Measurements from ENCODE around the gene RB1. TPM values are rescaled to one million over a fixed set of nuclear protein-coding genes. Genes with fewer than 3 reads are reported as not detected.

RB1 gene
- total and polyA plus RNA-seq, 2 donors (not counting 3 experiments of a cell fraction or from before 2014, with no cell fraction given): 8.0 to 41.2 TPM

GRCh38 chr13:48486836-48487235 lies 183.3 kb downstream of the RB1 start:
- ChIA-PET POLR2A (no interaction called here), CTCF (interaction anchor here (1.5 kb wide), 1 partner anchor 153 kb away, joined by 4 read pairs; no protein-coding TSS in a partner anchor)
- DNase-seq (ENCODE audit: low read depth, low spot score) (no peak), FAIRE-seq (no peak)
- intact Hi-C loops (cut with micrococcal nuclease): no loop called here
- H3K4me3 ChIP-seq (replicated peaks in 1 of 3; ENCODE audit: insufficient read depth in 1 of 3, low read depth in 1 of 3, low read length in 3 of 3): no peak overlapping the region
- no peaks in the 10 kb centered on the region for H3K36me3 ChIP-seq (ENCODE audit: control insufficient read depth in 2 of 2, extremely low read depth in 1 of 2, insufficient read depth in 2 of 2, low read length in 2 of 2)
- H2AFZ ChIP-seq (ENCODE audit: low read depth, low read length): no peak overlapping the region
- H3K9ac ChIP-seq (replicated peaks; ENCODE audit: extremely low read depth, insufficient read depth, low read length): no peak overlapping the region
- TF ChIP-seq JUN (IDR thresholded peaks at IDR 0.05; ENCODE audit: borderline replicate concordance, insufficient read depth, insufficient read length, low read depth) (no peak), GATA2 (IDR thresholded peaks at IDR 0.05; ENCODE audit: insufficient read depth, insufficient read length, low read depth, low read length) (no peak), MYC (IDR thresholded peaks at IDR 0.05; ENCODE audit: low read depth, low read length) (no peak)
- TF ChIP-seq, protein P1, sequence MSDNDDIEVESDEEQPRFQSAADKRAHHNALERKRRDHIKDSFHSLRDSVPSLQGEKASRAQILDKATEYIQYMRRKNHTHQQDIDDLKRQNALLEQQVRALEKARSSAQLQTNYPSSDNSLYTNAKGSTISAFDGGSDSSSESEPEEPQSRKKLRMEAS (IDR thresholded peaks at IDR 0.05; ENCODE audit: insufficient read depth, insufficient read length): no peak
- no peaks in the 10 kb centered on the region for H3K9me1 ChIP-seq (replicated peaks; ENCODE audit: control insufficient read depth, extremely low read depth, insufficient read depth, low read length)
- H3K4me2 ChIP-seq (ENCODE audit: insufficient read depth, low read length): no peak overlapping the region
- H3K79me2 ChIP-seq (ENCODE audit: control insufficient read depth, insufficient read depth, low read length): no peaks in the 10 kb centered on the region
- no peaks in the 10 kb centered on the region for H4K20me1 ChIP-seq (replicated peaks; ENCODE audit: control insufficient read depth, extremely low read depth, insufficient read depth, low read length)
- H3K27ac ChIP-seq (ENCODE audit: insufficient read depth, low read depth, low read length): no peak overlapping the region
- H3K27me3 ChIP-seq (ENCODE audit: control insufficient read depth in 2 of 2, insufficient read depth in 2 of 2, low read length in 2 of 2): no peaks in the 10 kb centered on the region
- no peaks in the 10 kb centered on the region for H3K9me3 ChIP-seq (replicated peaks; ENCODE audit: control insufficient read depth, insufficient read depth, low read length)
- BruUV-seq (replicated peaks): no TSS peak
- H3K4me1 ChIP-seq (ENCODE audit: control insufficient read depth, extremely low read depth, insufficient read depth, low read length): peaks cover 6% of the 10 kb centered on the region
- dilution Hi-C loops (cut with MboI; ENCODE audit: extremely low pct_ligation_motif_present, low sequenced_read_pairs): no loop called here

DNA sequence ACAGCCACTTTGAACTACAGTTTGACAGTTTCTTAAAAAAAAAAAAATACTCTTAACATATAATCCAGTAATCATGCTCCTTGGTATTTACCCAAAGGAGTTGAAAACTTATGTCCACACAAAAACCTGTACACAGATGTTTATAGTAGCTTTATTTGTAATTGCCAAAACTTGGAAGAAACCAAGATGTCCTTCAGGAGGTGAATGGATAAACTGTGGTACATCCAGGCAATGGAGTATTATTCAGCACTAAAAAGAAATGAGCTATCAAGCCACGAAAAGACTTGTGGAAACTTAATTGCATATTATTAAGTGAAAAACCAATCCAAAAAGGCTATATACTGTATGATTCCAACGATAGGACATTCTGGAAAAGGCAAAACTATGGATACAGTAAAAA lies 184.4 kb downstream of the RB1 start:
- H3K27me3 ChIP-seq (ENCODE audit: control insufficient read depth in 2 of 2, insufficient read depth in 2 of 2, low read length in 2 of 2): no peaks in the 10 kb centered on the region

More for the DNA sequence above, 184.4 kb downstream of the RB1 start:
- Histone ChIP-seq H3K9me1 (replicated peaks; ENCODE audit: control insufficient read depth, extremely low read depth, insufficient read depth, low read length) (no peaks in the 10 kb centered on the region), H3K4me1 (ENCODE audit: control insufficient read depth, extremely low read depth, insufficient read depth, low read length) (peaks cover 17% of the 10 kb centered on the region), H3K4me2 (ENCODE audit: insufficient read depth, low read length) (no peak overlapping the region), H2AFZ (ENCODE audit: low read depth, low read length) (no peak overlapping the region), H4K20me1 (replicated peaks; ENCODE audit: control insufficient read depth, extremely low read depth, insufficient read depth, low read length) (no peaks in the 10 kb centered on the region), H3K36me3 (ENCODE audit: control insufficient read depth in 2 of 2, extremely low read depth in 1 of 2, insufficient read depth in 2 of 2, low read length in 2 of 2) (no peaks in the 10 kb centered on the region), H3K79me2 (ENCODE audit: control insufficient read depth, insufficient read depth, low read length) (no peaks in the 10 kb centered on the region), H3K27ac (ENCODE audit: insufficient read depth, low read depth, low read length) (no peak overlapping the region), H3K9me3 (replicated peaks; ENCODE audit: control insufficient read depth, insufficient read depth, low read length) (no peaks in the 10 kb centered on the region), H3K4me3 (replicated peaks in 1 of 3; ENCODE audit: insufficient read depth in 1 of 3, low read depth in 1 of 3, low read length in 3 of 3) (no peak overlapping the region), H3K9ac (replicated peaks; ENCODE audit: extremely low read depth, insufficient read depth, low read length) (no peak overlapping the region)
- intact Hi-C loops (cut with micrococcal nuclease): no loop called here
- no peak for DNase-seq (ENCODE audit: low read depth, low spot score)
- no peak for FAIRE-seq
- dilution Hi-C loops (cut with MboI; ENCODE audit: extremely low pct_ligation_motif_present, low sequenced_read_pairs): no loop called here
- POLR2A ChIA-PET: no interaction called here
- no peak for TF ChIP-seq POLR2A (IDR thresholded peaks at IDR 0.05; ENCODE audit: low read depth, low read length)
- TF ChIP-seq, protein P1 (IDR thresholded peaks at IDR 0.05; ENCODE audit: insufficient read depth, insufficient read length): no peak
- TF ChIP-seq EZH2 (IDR thresholded peaks at IDR 0.05; ENCODE audit: borderline replicate concordance, low read depth, low read length, severe bottlenecking): no peak
- TF ChIP-seq POLR2AphosphoS5 (IDR thresholded peaks at IDR 0.05; ENCODE audit: insufficient read depth, low read depth, low read length): no peak
- TF ChIP-seq, protein P2, sequence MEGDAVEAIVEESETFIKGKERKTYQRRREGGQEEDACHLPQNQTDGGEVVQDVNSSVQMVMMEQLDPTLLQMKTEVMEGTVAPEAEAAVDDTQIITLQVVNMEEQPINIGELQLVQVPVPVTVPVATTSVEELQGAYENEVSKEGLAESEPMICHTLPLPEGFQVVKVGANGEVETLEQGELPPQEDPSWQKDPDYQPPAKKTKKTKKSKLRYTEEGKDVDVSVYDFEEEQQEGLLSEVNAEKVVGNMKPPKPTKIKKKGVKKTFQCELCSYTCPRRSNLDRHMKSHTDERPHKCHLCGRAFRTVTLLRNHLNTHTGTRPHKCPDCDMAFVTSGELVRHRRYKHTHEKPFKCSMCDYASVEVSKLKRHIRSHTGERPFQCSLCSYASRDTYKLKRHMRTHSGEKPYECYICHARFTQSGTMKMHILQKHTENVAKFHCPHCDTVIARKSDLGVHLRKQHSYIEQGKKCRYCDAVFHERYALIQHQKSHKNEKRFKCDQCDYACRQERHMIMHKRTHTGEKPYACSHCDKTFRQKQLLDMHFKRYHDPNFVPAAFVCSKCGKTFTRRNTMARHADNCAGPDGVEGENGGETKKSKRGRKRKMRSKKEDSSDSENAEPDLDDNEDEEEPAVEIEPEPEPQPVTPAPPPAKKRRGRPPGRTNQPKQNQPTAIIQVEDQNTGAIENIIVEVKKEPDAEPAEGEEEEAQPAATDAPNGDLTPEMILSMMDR (IDR thresholded peaks at IDR 0.05; ENCODE audit: extremely low read depth in 1 of 2, insufficient read depth in 1 of 2, low read depth in 1 of 2, low read length in 2 of 2): no peak
- TF ChIP-seq JUN (IDR thresholded peaks at IDR 0.05; ENCODE audit: borderline replicate concordance, insufficient read depth, insufficient read length, low read depth): no peak
- no peak for TF ChIP-seq GATA2 (IDR thresholded peaks at IDR 0.05; ENCODE audit: insufficient read depth, insufficient read length, low read depth, low read length)
- TF ChIP-seq FOS (IDR thresholded peaks at IDR 0.05; ENCODE audit: borderline replicate concordance, insufficient read depth, low read length): no peak
- no peak for TF ChIP-seq MYC (IDR thresholded peaks at IDR 0.05; ENCODE audit: low read depth, low read length)
- no TSS peak for BruUV-seq (replicated peaks)
- CTCF ChIA-PET: no interaction called here

Measured in endothelial cell of umbilical vein (primary cell).